Astrocyte of the cerebellum (primary cell): ENCODE data around the gene CYB561D1.

Experiments
- DNase-seq: peaks from one replicate; pipeline ENCODE4 v3.0.0-alpha.2; 2011; ENCODE audit warnings: low read depth
- H3K4me3 ChIP-seq: 2 replicates; pipeline ENCODE4 v1.5.1; 2011; ENCODE audit warnings: mild to moderate bottlenecking, low read depth, low read length, moderate library complexity
- in situ Hi-C: cut with HindIII; loops from 2 replicates; pipeline ENCODE4 v1.10.0; 2017; ENCODE audit warnings: low sequenced_read_pairs
- TF ChIP-seq, protein P1 (sequence below): IDR thresholded peaks from 2 replicates; pipeline ENCODE4 v1.5.1; 2012; ENCODE audit warnings: low read length, low read depth, moderate library complexity, mild to moderate bottlenecking; ENCODE audit errors: missing control alignments

CYB561D1 gene

DNA sequence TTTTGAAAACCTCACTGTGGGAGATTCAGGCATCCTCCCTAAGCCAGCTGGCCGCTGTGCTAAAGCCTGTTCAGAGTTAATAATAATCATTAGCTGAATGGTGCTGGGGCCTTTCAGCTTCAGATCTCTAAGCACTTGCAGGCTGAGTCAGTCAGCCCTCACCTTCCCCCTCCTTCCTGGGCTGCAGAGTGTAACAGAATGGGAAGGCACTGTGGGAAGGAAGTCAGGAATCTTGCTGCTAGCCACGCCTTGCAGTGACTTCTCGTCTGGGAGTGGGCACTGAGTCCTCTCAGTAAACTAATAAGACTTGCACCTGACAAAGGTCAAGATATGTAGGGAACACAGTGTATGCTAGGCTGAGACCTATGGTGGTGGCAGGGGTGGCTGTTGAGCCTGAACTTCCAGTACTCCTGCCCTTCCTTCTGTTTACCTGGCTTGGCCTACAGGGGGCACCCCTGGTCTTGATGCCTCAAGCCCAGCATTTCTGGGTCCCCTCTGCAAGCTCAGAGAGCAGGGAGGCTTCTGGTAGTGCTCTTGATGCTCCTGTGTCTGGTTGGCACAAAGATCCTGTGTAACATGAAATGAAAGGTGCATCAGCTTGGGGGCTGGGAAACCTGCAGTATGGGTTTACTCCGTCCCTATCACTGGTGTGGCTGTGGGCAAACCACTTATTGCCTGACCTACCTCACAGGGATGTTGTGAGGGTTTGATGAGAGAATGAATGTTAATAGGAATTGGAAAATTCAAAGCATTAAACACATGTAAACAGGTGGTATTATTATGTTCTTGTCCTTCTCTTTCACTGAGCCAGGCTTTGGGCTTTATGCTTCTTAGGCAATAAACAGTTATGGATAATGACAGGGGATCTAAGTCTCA is 6.0 kb downstream of the CYB561D1 start:
- in situ Hi-C loops = no loop called here
- TF ChIP-seq, protein P1, sequence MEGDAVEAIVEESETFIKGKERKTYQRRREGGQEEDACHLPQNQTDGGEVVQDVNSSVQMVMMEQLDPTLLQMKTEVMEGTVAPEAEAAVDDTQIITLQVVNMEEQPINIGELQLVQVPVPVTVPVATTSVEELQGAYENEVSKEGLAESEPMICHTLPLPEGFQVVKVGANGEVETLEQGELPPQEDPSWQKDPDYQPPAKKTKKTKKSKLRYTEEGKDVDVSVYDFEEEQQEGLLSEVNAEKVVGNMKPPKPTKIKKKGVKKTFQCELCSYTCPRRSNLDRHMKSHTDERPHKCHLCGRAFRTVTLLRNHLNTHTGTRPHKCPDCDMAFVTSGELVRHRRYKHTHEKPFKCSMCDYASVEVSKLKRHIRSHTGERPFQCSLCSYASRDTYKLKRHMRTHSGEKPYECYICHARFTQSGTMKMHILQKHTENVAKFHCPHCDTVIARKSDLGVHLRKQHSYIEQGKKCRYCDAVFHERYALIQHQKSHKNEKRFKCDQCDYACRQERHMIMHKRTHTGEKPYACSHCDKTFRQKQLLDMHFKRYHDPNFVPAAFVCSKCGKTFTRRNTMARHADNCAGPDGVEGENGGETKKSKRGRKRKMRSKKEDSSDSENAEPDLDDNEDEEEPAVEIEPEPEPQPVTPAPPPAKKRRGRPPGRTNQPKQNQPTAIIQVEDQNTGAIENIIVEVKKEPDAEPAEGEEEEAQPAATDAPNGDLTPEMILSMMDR = peak; percentile 52
- H3K4me3 ChIP-seq = no peak overlapping the region
- DNase-seq = no peak

DNA sequence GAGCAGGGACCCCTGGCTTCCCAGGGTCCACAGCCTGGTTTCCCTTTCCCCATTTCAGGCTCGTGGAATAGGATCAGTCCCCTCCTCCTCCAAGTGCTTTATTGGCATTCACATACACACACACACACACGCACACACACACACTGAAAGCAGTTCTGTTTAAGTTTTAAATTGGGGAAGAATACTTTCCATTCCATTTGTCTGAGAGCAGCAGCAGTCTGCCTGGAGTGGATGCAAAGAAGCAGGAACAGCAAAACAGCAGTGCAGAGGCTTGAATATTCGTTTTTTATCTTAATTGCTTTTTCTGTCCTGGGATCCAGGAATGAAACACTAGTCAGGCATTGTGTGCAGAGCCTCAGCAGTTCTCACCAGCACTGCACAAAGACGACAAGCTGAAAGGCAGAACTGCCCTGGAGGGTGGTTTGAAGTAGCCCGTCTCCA is 7.1 kb downstream of the CYB561D1 start:
- in situ Hi-C loops = no loop called here
- no peak overlapping the region for H3K4me3 ChIP-seq
- TF ChIP-seq, protein P1 = no peak
- no peak for DNase-seq

DNA sequence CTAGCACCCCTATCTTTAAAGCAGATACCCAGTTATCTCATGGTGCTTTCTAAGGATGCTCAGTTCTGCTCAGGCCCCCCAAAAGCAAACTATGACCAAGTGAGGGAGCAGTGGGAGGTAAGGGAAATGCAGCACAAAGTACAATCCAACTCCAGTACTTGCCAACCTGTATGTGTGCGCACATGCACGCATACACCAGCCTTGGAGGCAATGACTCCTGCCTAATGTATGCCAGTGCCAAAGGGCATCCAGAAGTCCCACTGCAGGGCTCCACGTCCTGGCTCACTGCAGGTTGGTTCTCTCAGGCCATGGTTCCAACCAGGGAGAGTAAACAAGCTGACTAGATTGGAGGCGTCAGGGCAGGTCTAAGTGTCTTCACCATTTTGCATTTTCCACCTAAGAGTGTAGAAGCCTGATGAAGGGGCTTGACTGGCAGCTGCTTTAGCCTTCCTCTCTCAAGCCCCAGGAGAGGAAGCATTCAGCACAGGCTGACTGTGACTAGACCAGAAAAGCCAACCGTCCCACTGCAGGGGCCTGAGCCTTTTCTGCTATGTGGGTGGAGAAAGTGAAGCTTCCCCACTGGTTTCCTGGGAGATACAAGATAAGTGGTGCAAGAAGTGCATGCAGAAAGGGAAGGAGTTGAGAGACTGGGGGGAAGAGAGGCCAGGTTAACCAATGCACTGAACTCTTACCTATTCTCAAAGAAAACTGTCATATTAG is 7.9 kb downstream of the CYB561D1 start:
- DNase-seq = no peak
- in situ Hi-C loops = no loop called here
- TF ChIP-seq, protein P1 = no peak
- no peak overlapping the region for H3K4me3 ChIP-seq

DNA sequence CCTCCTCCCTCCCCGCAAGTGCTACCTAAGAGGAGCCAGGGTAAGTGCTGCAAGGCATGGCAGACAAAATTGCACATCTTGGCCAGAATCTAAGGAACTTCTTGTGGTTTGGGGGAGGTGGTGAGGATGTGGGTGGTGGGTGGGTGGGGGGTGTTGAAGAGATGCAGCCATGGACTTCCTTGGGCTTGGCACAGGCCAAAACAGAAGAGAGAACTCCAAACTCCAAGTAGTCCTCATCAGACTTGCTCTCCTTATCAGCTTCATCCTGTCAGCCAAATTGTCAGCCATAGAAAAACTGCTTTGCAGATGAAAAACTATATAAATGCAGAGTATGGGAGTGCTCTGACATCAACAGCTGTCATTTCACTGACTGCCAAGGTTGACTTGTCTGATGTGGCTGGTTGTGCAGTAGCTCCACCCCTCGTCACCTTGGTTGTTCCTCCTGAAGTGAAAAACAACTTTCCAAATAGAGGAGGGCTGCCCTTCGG is 8.5 kb downstream of the CYB561D1 start:
- in situ Hi-C loops = no loop called here
- H3K4me3 ChIP-seq = no peak overlapping the region
- TF ChIP-seq, protein P1 = no peak
- no peak for DNase-seq

DNA sequence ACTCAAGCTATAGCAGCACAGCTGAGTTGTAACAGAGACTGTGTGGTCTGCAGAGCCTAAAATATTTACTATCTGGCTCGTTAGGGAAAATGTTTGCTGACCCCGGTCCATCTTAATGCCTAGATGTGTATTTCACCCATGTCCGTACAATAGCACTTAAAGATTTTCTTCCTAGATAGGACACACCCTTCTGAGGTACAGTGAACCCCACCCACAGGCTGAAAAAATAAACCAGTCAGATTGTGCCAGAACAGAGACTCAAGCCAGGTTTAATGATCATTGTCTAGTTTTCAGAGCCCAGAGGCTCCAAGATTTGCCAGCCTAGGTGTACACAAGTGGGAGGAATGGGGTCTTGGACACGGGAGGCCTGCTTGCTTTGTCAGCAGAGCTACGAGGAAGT is 10.0 kb downstream of the CYB561D1 start:
- no peak overlapping the region for H3K4me3 ChIP-seq
- TF ChIP-seq, protein P1 = no peak
- in situ Hi-C loops = no loop called here
- DNase-seq = no peak

DNA sequence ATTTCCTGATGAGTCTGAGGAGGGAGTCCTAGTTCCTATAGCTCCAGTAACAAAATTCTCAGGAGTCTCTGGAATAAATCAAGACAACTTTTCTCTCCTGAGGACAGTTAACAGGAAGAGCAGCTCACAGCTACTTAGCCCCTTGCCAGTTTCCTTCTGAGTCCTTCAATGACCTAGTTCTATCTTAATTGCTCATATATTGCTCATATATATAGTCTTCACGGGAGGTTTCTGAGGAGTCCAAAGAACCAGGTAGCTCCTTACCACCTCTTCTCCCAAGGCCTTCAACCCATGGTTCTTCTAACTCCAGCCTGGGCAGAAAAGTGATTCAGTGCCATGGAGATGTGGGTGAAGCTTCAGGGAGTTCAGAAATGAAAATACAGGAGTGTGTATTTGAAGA is 11.1 kb downstream of the CYB561D1 start:
- TF ChIP-seq, protein P1 = no peak
- H3K4me3 ChIP-seq = no peak overlapping the region
- no peak for DNase-seq
- in situ Hi-C loops = no loop called here
